ENCODE data around the gene CD36. TPM values are rescaled to one million over a fixed set of nuclear protein-coding genes. Genes with fewer than 3 reads are reported as not detected.

Gene CD36
- total and polyA plus RNA-seq, 2 donors (not counting 3 experiments of a cell fraction or from before 2014, with no cell fraction given): 0.58 to 0.87 TPM

DNA sequence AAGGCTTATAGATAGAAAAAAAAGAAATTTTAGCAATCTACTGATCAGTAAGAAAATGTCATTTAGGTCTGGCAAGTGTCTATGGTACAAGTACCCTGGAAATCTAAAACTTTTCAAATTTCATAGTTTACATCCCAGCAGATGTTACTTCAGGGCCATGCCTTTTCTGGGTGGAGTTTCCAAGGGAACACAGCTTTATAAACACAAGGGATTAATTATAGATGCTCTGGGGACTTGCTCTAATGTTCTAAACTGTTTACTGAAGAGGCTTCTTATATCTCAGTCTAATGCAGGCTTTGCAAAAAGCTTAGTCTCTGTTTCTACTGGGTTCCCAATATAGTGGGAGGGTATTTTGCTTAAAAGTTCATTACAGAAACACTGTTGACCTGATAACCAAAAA is 3.1 kb downstream of the CD36 start:
- H2AFZ ChIP-seq (ENCODE audit: low read depth, low read length): no peak overlapping the region
- POLR2A ChIA-PET: no interaction called here
- TF ChIP-seq JUN (IDR thresholded peaks at IDR 0.05; ENCODE audit: borderline replicate concordance, insufficient read depth, insufficient read length, low read depth) (no peak), MAX (IDR thresholded peaks at IDR 0.05; ENCODE audit: insufficient read depth, insufficient read length) (no peak), FOS (IDR thresholded peaks at IDR 0.05; ENCODE audit: borderline replicate concordance, insufficient read depth, low read length) (no peak)
- no peak overlapping the region for H3K27ac ChIP-seq (ENCODE audit: insufficient read depth, low read depth, low read length)
- no TSS peak for BruUV-seq (replicated peaks)
- dilution Hi-C loops (cut with MboI; ENCODE audit: extremely low pct_ligation_motif_present, low sequenced_read_pairs) (no loop called here), intact Hi-C loops (cut with micrococcal nuclease) (no loop called here)
- CTCF ChIA-PET: interaction anchor here (1.1 to 1.5 kb wide), 3 partner anchors 9 to 212 kb away, joined by 3 to 4 read pairs (median 3); no protein-coding TSS in a partner anchor
- no peaks in the 10 kb centered on the region for H3K27me3 ChIP-seq (ENCODE audit: control insufficient read depth in 2 of 2, insufficient read depth in 2 of 2, low read length in 2 of 2)
- H3K9me1 ChIP-seq (replicated peaks; ENCODE audit: control insufficient read depth, extremely low read depth, insufficient read depth, low read length): no peaks in the 10 kb centered on the region
- FAIRE-seq: no peak
- no peaks in the 10 kb centered on the region for H3K4me1 ChIP-seq (ENCODE audit: control insufficient read depth, extremely low read depth, insufficient read depth, low read length)
- no peaks in the 10 kb centered on the region for H3K9me3 ChIP-seq (replicated peaks; ENCODE audit: control insufficient read depth, insufficient read depth, low read length)
- H3K79me2 ChIP-seq (ENCODE audit: control insufficient read depth, insufficient read depth, low read length): no peaks in the 10 kb centered on the region
- DNase-seq (ENCODE audit: low read depth, low spot score): no peak
- no peak overlapping the region for H3K9ac ChIP-seq (replicated peaks; ENCODE audit: extremely low read depth, insufficient read depth, low read length)
- no peaks in the 10 kb centered on the region for H4K20me1 ChIP-seq (replicated peaks; ENCODE audit: control insufficient read depth, extremely low read depth, insufficient read depth, low read length)
- H3K4me2 ChIP-seq (ENCODE audit: insufficient read depth, low read length): no peak overlapping the region
- H3K4me3 ChIP-seq (replicated peaks in 1 of 3; ENCODE audit: insufficient read depth in 1 of 3, low read depth in 1 of 3, low read length in 3 of 3): no peak overlapping the region
- H3K36me3 ChIP-seq (ENCODE audit: control insufficient read depth in 2 of 2, extremely low read depth in 1 of 2, insufficient read depth in 2 of 2, low read length in 2 of 2): no peaks in the 10 kb centered on the region

DNA sequence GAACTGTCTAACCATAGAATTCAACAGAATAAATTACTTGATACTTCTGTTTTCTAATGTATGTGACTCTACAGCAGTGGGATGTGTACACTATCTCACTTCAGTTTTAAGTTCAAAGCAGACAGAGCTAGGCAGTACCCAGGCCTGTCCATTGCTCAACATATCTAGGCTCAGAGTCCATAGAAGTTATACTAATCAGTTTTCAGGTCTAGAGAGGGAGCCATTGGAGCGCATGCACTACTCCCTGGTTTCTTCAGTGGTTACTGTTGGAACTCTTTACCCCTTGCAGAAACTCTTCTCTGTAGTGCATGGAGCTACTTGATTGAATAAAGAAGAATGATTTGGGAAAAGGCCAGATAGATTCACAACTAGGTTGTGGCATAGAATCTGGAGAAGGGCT is 4.4 kb downstream of the CD36 start:
- dilution Hi-C loops (cut with MboI; ENCODE audit: extremely low pct_ligation_motif_present, low sequenced_read_pairs) (no loop called here), intact Hi-C loops (cut with micrococcal nuclease) (no loop called here)
- Histone ChIP-seq H3K4me1 (ENCODE audit: control insufficient read depth, extremely low read depth, insufficient read depth, low read length) (no peaks in the 10 kb centered on the region), H3K4me2 (ENCODE audit: insufficient read depth, low read length) (no peak overlapping the region), H3K79me2 (ENCODE audit: control insufficient read depth, insufficient read depth, low read length) (no peaks in the 10 kb centered on the region), H4K20me1 (replicated peaks; ENCODE audit: control insufficient read depth, extremely low read depth, insufficient read depth, low read length) (no peaks in the 10 kb centered on the region), H3K27ac (ENCODE audit: insufficient read depth, low read depth, low read length) (no peak overlapping the region), H3K4me3 (replicated peaks in 1 of 3; ENCODE audit: insufficient read depth in 1 of 3, low read depth in 1 of 3, low read length in 3 of 3) (no peak overlapping the region), H3K9me1 (replicated peaks; ENCODE audit: control insufficient read depth, extremely low read depth, insufficient read depth, low read length) (no peaks in the 10 kb centered on the region), H2AFZ (ENCODE audit: low read depth, low read length) (no peak overlapping the region), H3K9ac (replicated peaks; ENCODE audit: extremely low read depth, insufficient read depth, low read length) (no peak overlapping the region), H3K36me3 (ENCODE audit: control insufficient read depth in 2 of 2, extremely low read depth in 1 of 2, insufficient read depth in 2 of 2, low read length in 2 of 2) (no peaks in the 10 kb centered on the region), H3K9me3 (replicated peaks; ENCODE audit: control insufficient read depth, insufficient read depth, low read length) (no peaks in the 10 kb centered on the region), H3K27me3 (ENCODE audit: control insufficient read depth in 2 of 2, insufficient read depth in 2 of 2, low read length in 2 of 2) (no peaks in the 10 kb centered on the region)
- CTCF ChIA-PET: interaction anchor here (1.1 kb wide), 1 partner anchor 214 kb away, joined by 4 read pairs; no protein-coding TSS in a partner anchor
- TF ChIP-seq JUN (IDR thresholded peaks at IDR 0.05; ENCODE audit: borderline replicate concordance, insufficient read depth, insufficient read length, low read depth) (no peak), FOS (IDR thresholded peaks at IDR 0.05; ENCODE audit: borderline replicate concordance, insufficient read depth, low read length) (no peak), MAX (IDR thresholded peaks at IDR 0.05; ENCODE audit: insufficient read depth, insufficient read length) (no peak), POLR2A (IDR thresholded peaks at IDR 0.05; ENCODE audit: low read depth, low read length) (no peak), EZH2 (IDR thresholded peaks at IDR 0.05; ENCODE audit: borderline replicate concordance, low read depth, low read length, severe bottlenecking) (no peak)
- FAIRE-seq (no peak), DNase-seq (ENCODE audit: low read depth, low spot score) (no peak)
- POLR2A ChIA-PET: no interaction called here
- BruUV-seq (replicated peaks): no TSS peak
